Astrocyte (in vitro differentiated cells and primary cell): ENCODE data around the gene CELF2.

ENCODE experiments used
- EZH2 ChIP-seq: IDR thresholded peaks from 2 replicates; pipeline ENCODE4 v1.6.1; 2012; ENCODE audit warnings: mild to moderate bottlenecking, low read length, inconsistent platforms; ENCODE audit not compliant: insufficient read depth
- TF ChIP-seq, protein P1 (sequence below): IDR thresholded peaks from 2 replicates; pipeline ENCODE4 v1.5.1; 2011; ENCODE audit warnings: low read depth, mild to moderate bottlenecking, inconsistent platforms, low read length, moderate library complexity; ENCODE audit not compliant: insufficient read depth

- TF ChIP-seq, protein P1, sequence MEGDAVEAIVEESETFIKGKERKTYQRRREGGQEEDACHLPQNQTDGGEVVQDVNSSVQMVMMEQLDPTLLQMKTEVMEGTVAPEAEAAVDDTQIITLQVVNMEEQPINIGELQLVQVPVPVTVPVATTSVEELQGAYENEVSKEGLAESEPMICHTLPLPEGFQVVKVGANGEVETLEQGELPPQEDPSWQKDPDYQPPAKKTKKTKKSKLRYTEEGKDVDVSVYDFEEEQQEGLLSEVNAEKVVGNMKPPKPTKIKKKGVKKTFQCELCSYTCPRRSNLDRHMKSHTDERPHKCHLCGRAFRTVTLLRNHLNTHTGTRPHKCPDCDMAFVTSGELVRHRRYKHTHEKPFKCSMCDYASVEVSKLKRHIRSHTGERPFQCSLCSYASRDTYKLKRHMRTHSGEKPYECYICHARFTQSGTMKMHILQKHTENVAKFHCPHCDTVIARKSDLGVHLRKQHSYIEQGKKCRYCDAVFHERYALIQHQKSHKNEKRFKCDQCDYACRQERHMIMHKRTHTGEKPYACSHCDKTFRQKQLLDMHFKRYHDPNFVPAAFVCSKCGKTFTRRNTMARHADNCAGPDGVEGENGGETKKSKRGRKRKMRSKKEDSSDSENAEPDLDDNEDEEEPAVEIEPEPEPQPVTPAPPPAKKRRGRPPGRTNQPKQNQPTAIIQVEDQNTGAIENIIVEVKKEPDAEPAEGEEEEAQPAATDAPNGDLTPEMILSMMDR: no peak
- no peak for TF ChIP-seq EZH2
These were observed 76.4 kb downstream of the CELF2 start for GRCh38 chr10:11093771-11094736.
